ENCODE results near the gene ZCCHC24.

ZCCHC24 gene

GRCh38 chr10:79412516-79412915 lies 32.9 kb downstream of the ZCCHC24 start:
- Histone ChIP-seq H2AFZ (ENCODE audit: low read length) (no peak overlapping the region), H3K79me2 (ENCODE audit: insufficient read depth, low read length) (no peaks in the 10 kb centered on the region), H3K27ac (ENCODE audit: low read depth, low read length, poor library complexity, severe bottlenecking) (no peak overlapping the region), H3K9me2 (ENCODE audit: low read depth, low read length) (no peaks in the 10 kb centered on the region), H3K4me2 (ENCODE audit: low read length) (no peak overlapping the region), H3K9me3 (ENCODE audit: low read length) (no peaks in the 10 kb centered on the region), H3K36me3 (ENCODE audit: insufficient read depth, low read length) (no peaks in the 10 kb centered on the region), H3K4me3 (ENCODE audit: low read depth, low read length, poor library complexity, severe bottlenecking) (no peak overlapping the region), H3K4me1 (ENCODE audit: insufficient read depth, low read length, severe bottlenecking) (no peaks in the 10 kb centered on the region), H3K9ac (ENCODE audit: low read length) (no peak overlapping the region), H3K27me3 (ENCODE audit: insufficient read depth, low read length) (peaks cover 6% of the 10 kb centered on the region; the same call in 1 of the 2 replicates), H3F3A (ENCODE audit: insufficient read depth, low read length) (no peaks in the 10 kb centered on the region), H4K20me1 (ENCODE audit: insufficient read depth, low read length) (no peaks in the 10 kb centered on the region)
- TF ChIP-seq CTCF (IDR thresholded peaks at IDR 0.05; ENCODE audit: low read length) (no peak), EZH2 (IDR thresholded peaks at IDR 0.05; ENCODE audit: borderline replicate concordance, low read length) (no peak)

DNA sequence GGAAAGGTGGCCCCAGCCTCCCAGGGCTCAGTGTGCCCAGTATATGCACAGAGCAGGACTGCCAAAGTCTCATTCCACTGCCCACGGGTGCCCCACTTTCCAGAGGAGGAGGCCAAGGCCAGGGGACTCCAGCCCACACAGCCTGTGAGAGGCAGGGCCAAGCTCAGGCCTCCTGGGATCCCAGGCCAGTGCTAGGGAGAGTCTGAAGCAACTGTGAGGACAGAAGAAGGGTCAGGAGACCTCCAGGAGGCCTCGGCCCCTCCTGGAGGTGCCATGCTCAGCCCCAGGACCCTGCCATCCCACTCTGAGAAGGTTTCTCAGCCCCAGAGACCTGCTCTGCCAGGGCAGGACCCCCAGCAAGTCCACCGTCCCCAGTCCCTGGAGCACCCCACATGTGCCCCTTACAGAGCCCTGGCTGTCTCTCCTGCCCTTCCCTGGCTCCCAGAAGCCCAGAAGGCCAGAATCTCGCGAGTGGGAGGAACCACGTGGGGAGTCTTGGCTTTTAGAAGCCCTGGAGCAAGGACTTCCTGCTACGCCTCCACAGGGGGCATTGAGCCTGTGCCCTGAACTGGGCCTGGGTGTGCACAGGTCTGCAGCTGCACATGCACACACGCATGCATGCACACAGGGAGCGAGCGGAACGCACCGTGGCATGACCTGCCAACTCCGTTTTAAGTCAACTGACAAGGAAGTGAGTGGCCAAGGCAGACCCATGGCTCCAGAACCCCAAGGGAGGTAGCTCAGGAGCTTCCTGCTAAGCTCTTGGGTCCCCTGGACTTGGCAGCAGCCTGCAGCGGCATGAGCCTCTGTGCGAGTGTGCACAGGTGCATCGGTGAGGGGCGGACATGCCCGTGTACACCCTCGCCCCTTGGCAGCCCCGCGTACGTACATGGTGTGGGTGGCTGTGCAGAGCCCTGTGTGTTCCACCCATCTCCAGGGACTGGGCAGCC lies 33.6 kb downstream of the ZCCHC24 start:
- H3K27me3 ChIP-seq (ENCODE audit: insufficient read depth, low read length), result peaks cover 6% of the 10 kb centered on the region; the same call in 1 of the 2 replicates
- no peaks in the 10 kb centered on the region for H4K20me1 ChIP-seq (ENCODE audit: insufficient read depth, low read length)
- no peak overlapping the region for H3K4me3 ChIP-seq (ENCODE audit: low read depth, low read length, poor library complexity, severe bottlenecking)
- no peaks in the 10 kb centered on the region for H3K9me3 ChIP-seq (ENCODE audit: low read length)
- no peaks in the 10 kb centered on the region for H3K79me2 ChIP-seq (ENCODE audit: insufficient read depth, low read length)
- H3K36me3 ChIP-seq (ENCODE audit: insufficient read depth, low read length), result no peaks in the 10 kb centered on the region
- H2AFZ ChIP-seq (ENCODE audit: low read length), result no peak overlapping the region
- TF ChIP-seq CTCF (IDR thresholded peaks at IDR 0.05; ENCODE audit: low read length) (no peak), EZH2 (IDR thresholded peaks at IDR 0.05; ENCODE audit: borderline replicate concordance, low read length) (no peak)
- no peak overlapping the region for H3K27ac ChIP-seq (ENCODE audit: low read depth, low read length, poor library complexity, severe bottlenecking)
- no peaks in the 10 kb centered on the region for H3K9me2 ChIP-seq (ENCODE audit: low read depth, low read length)
- no peak overlapping the region for H3K4me2 ChIP-seq (ENCODE audit: low read length)
- no peaks in the 10 kb centered on the region for H3F3A ChIP-seq (ENCODE audit: insufficient read depth, low read length)
- H3K9ac ChIP-seq (ENCODE audit: low read length), result no peak overlapping the region
- no peaks in the 10 kb centered on the region for H3K4me1 ChIP-seq (ENCODE audit: insufficient read depth, low read length, severe bottlenecking)

- peaks cover 6% of the 10 kb centered on the region; the same call in 1 of the 2 replicates for H3K27me3 ChIP-seq (ENCODE audit: insufficient read depth, low read length)
- no peak overlapping the region for H3K4me2 ChIP-seq (ENCODE audit: low read length)
- no peak overlapping the region for H3K9ac ChIP-seq (ENCODE audit: low read length)
- H3K27ac ChIP-seq (ENCODE audit: low read depth, low read length, poor library complexity, severe bottlenecking), result no peak overlapping the region
- no peak overlapping the region for H3K4me3 ChIP-seq (ENCODE audit: low read depth, low read length, poor library complexity, severe bottlenecking)
- H3F3A ChIP-seq (ENCODE audit: insufficient read depth, low read length), result no peaks in the 10 kb centered on the region
- H2AFZ ChIP-seq (ENCODE audit: low read length), result no peak overlapping the region
- no peaks in the 10 kb centered on the region for H3K36me3 ChIP-seq (ENCODE audit: insufficient read depth, low read length)
- no peaks in the 10 kb centered on the region for H4K20me1 ChIP-seq (ENCODE audit: insufficient read depth, low read length)
- H3K9me3 ChIP-seq (ENCODE audit: low read length), result no peaks in the 10 kb centered on the region
- no peak for TF ChIP-seq EZH2 (IDR thresholded peaks at IDR 0.05; ENCODE audit: borderline replicate concordance, low read length)
- TF ChIP-seq CTCF (IDR thresholded peaks at IDR 0.05; ENCODE audit: low read length), result no peak
- no peaks in the 10 kb centered on the region for H3K79me2 ChIP-seq (ENCODE audit: insufficient read depth, low read length)
- H3K9me2 ChIP-seq (ENCODE audit: low read depth, low read length), result no peaks in the 10 kb centered on the region
- no peaks in the 10 kb centered on the region for H3K4me1 ChIP-seq (ENCODE audit: insufficient read depth, low read length, severe bottlenecking)
Measured at GRCh38 chr10:79410315-79411094, 34.9 kb downstream of the ZCCHC24 start.
